Sigmoid colon (tissue), 7 donors: Measurements from ENCODE around the gene TENM4. TPM values are rescaled to one million over a fixed set of nuclear protein-coding genes. Genes with fewer than 3 reads are reported as not detected.

Experiments used
- DNase-seq: peaks from one replicate; pipeline ENCODE4 v3.0.0-alpha.2; 2019
- H3K27ac ChIP-seq, 4 donors: fragments of 200-600 bp; sonication (generic); one replicate each; pipeline ENCODE4 v1.5.1; 2016 to 2019; ENCODE audit warnings: mild to moderate bottlenecking in 1 of 4
- H3K27me3 ChIP-seq, 3 donors: fragments of 200-600 bp; sonication (generic); one replicate each; pipeline ENCODE4 v1.5.1; 2019; ENCODE audit warnings: mild to moderate bottlenecking in 1 of 3
- H3K36me3 ChIP-seq, 4 donors: fragments of 200-600 bp; sonication (generic); one replicate each; pipeline ENCODE4 v1.5.1; 2016 to 2019
- H3K4me1 ChIP-seq, 4 donors: fragments of 200-600 bp; sonication (generic); one replicate each; pipeline ENCODE4 v1.5.1; 2017 to 2019
- H3K4me3 ChIP-seq, 4 donors: fragments of 200-600 bp; sonication (generic); one replicate each; pipeline ENCODE4 v1.5.1; 2017 to 2019; ENCODE audit warnings: mild to moderate bottlenecking in 2 of 4, moderate library complexity in 1 of 4
- H3K9me3 ChIP-seq, 4 donors: fragments of 200-600 bp in 3 of 4; sonication (generic) in 3 of 4; one replicate each; pipeline versions ENCODE4 v1.5.1 to v1.6.1; 2013 to 2019
- CTCF ChIP-seq, 4 experiments: fragments of 450-650 bp in 3 of 4; fragments of 200-600 bp in 1 of 4; IDR thresholded peaks; one replicate each; pipeline ENCODE4 v1.5.1; 2016 to 2019; ENCODE audit warnings: antibody characterized with exemption in 4 of 4, mild to moderate bottlenecking in 3 of 4, moderate library complexity in 2 of 4
- EP300 ChIP-seq, 4 donors: sonication (generic); formaldehyde crosslinking; IDR thresholded peaks; one replicate each; pipeline ENCODE4 v1.6.1; 2017; ENCODE audit warnings: antibody characterized with exemption in 4 of 4
- POLR2A ChIP-seq, 2 donors: fragments of 450-650 bp; IDR thresholded peaks; one replicate each; pipeline ENCODE4 v1.6.1; 2016; ENCODE audit warnings: antibody characterized with exemption in 2 of 2, mild to moderate bottlenecking in 2 of 2, moderate library complexity in 2 of 2
- POLR2AphosphoS5 ChIP-seq, 4 donors: sonication (generic); formaldehyde crosslinking; IDR thresholded peaks; one replicate each; pipeline ENCODE4 v1.6.1; 2017; ENCODE audit warnings: antibody characterized with exemption in 4 of 4
- WGBS, 2 donors: extraction: QIAGEN DNeasy Blood & Tissue Kit; methylation state at CpG; one replicate each; pipeline ENCODE4 v1.1.7; 2013; 5-methylcytosine and 5-hydroxymethylcytosine counted together
- intact Hi-C: fragments of 100-400 bp; cut with DNase I; formaldehyde crosslinking; loops from one replicate; pipeline ENCODE4 v1.15.1; 2023
- polyA plus RNA-seq, 3 donors: library from polyadenylated mRNA; stranded (reverse); fragments of 200-250 nt; gene quantifications; one replicate each; pipeline ENCODE4 v1.2.3, GENCODE V29; 2013
- total RNA-seq, 4 donors: library from RNA; depleted of rRNA; stranded (reverse); fragments of >200 nt; gene quantifications; one replicate each; pipeline ENCODE4 v1.1.0, GENCODE V29; 2016
- donor health status: healthy with polysubstance abuse.
- donor health status: Bipolar disorder and iron deficiency.
- donor health status: healthy.

Gene TENM4
- total and polyA plus RNA-seq, 7 donors, result 0.23 to 14.6 (median 1.9) TPM; not detected in 1

GRCh38 chr11:79042824-79043223, 398.0 kb downstream of the TENM4 start:
- H3K4me1 ChIP-seq, result peaks cover 0 to 9% (median 0%) of the 10 kb centered on the region in 4 donors
- DNase-seq, result no peak
- intact Hi-C loops, result no loop called here
- H3K27ac ChIP-seq, result no peak overlapping the region
- 91 to 97% methylated on average over 2 of the region's 2 CpGs for WGBS, 2 donors
- no peaks in the 10 kb centered on the region for H3K36me3 ChIP-seq
- no peaks in the 10 kb centered on the region for H3K27me3 ChIP-seq
- H3K4me3 ChIP-seq, result no peak overlapping the region
- peaks cover 0 to 3% (median 0%) of the 10 kb centered on the region in 4 donors for H3K9me3 ChIP-seq
- TF ChIP-seq POLR2AphosphoS5 (IDR thresholded peaks at IDR 0.05) (no peak), EP300 (IDR thresholded peaks at IDR 0.05) (no peak), CTCF (IDR thresholded peaks at IDR 0.05) (no peak), POLR2A (IDR thresholded peaks at IDR 0.05) (no peak)

GRCh38 chr11:79040348-79040747, 400.5 kb downstream of the TENM4 start:
- intact Hi-C loops, result no loop called here
- no peak overlapping the region for H3K4me3 ChIP-seq
- no peaks in the 10 kb centered on the region for H3K4me1 ChIP-seq
- no peaks in the 10 kb centered on the region for H3K27me3 ChIP-seq
- DNase-seq, result no peak
- no peak overlapping the region for H3K27ac ChIP-seq
- 72 to 81% methylated on average over 1 of the region's 1 CpG for WGBS, 2 donors
- TF ChIP-seq POLR2A (IDR thresholded peaks at IDR 0.05), result no peak
- no peak for TF ChIP-seq EP300 (IDR thresholded peaks at IDR 0.05)
- no peak for TF ChIP-seq POLR2AphosphoS5 (IDR thresholded peaks at IDR 0.05)
- no peak for TF ChIP-seq CTCF (IDR thresholded peaks at IDR 0.05)
- no peaks in the 10 kb centered on the region for H3K36me3 ChIP-seq
- peaks cover 0 to 3% (median 0%) of the 10 kb centered on the region in 4 donors for H3K9me3 ChIP-seq

GRCh38 chr11:79039122-79039521, 401.7 kb downstream of the TENM4 start:
- Histone ChIP-seq H3K27me3 (no peaks in the 10 kb centered on the region), H3K27ac (no peak overlapping the region), H3K36me3 (no peaks in the 10 kb centered on the region), H3K4me3 (no peak overlapping the region), H3K4me1 (no peaks in the 10 kb centered on the region), H3K9me3 (peaks cover 0 to 3% (median 0%) of the 10 kb centered on the region in 4 donors)
- TF ChIP-seq EP300 (IDR thresholded peaks at IDR 0.05) (no peak), POLR2A (IDR thresholded peaks at IDR 0.05) (no peak), CTCF (IDR thresholded peaks at IDR 0.05) (no peak), POLR2AphosphoS5 (IDR thresholded peaks at IDR 0.05) (no peak)
- WGBS, 2 donors, result 62 to 69% methylated on average over 2 of the region's 2 CpGs
- intact Hi-C loops, result no loop called here
- no peak for DNase-seq

GRCh38 chr11:79035881-79036280, 404.9 kb downstream of the TENM4 start:
- Histone ChIP-seq H3K27me3 (no peaks in the 10 kb centered on the region), H3K4me3 (no peak overlapping the region), H3K4me1 (peaks cover 0 to 3% (median 0%) of the 10 kb centered on the region in 4 donors), H3K27ac (no peak overlapping the region), H3K36me3 (no peaks in the 10 kb centered on the region), H3K9me3 (peaks cover 0 to 3% (median 0%) of the 10 kb centered on the region in 4 donors)
- 45 to 57% methylated on average over 3 of the region's 3 CpGs for WGBS, 2 donors
- intact Hi-C loops, result no loop called here
- no peak for DNase-seq
- TF ChIP-seq EP300 (IDR thresholded peaks at IDR 0.05) (no peak), POLR2AphosphoS5 (IDR thresholded peaks at IDR 0.05) (no peak), POLR2A (IDR thresholded peaks at IDR 0.05) (no peak), CTCF (IDR thresholded peaks at IDR 0.05) (no peak)

GRCh38 chr11:79033833-79034232, 407.0 kb downstream of the TENM4 start:
- intact Hi-C loops, result no loop called here
- 69 to 85% methylated on average over 4 of the region's 4 CpGs for WGBS, 2 donors
- no peak for DNase-seq
- H3K36me3 ChIP-seq, result no peaks in the 10 kb centered on the region
- no peak overlapping the region for H3K27ac ChIP-seq
- H3K4me1 ChIP-seq, result peaks cover 0 to 10% (median 8%) of the 10 kb centered on the region in 4 donors
- no peak overlapping the region for H3K4me3 ChIP-seq
- H3K9me3 ChIP-seq, result no peaks in the 10 kb centered on the region
- no peak for TF ChIP-seq POLR2A (IDR thresholded peaks at IDR 0.05)
- no peak for TF ChIP-seq CTCF (IDR thresholded peaks at IDR 0.05)
- no peak for TF ChIP-seq POLR2AphosphoS5 (IDR thresholded peaks at IDR 0.05)
- TF ChIP-seq EP300 (IDR thresholded peaks at IDR 0.05), result no peak
- H3K27me3 ChIP-seq, result no peaks in the 10 kb centered on the region
